GM18526 (cell line): ENCODE measurements around the gene USP47.
A peak's percentile ranks its signal among the peaks of the same experiment; 100 is the strongest.

Experiments
- POLR2A ChIP-seq: IDR thresholded peaks from 3 replicates; pipeline ENCODE4 v1.6.1; 2011; ENCODE audit not compliant: insufficient read length; ENCODE audit errors: extremely low read depth

Gene USP47, protein sequence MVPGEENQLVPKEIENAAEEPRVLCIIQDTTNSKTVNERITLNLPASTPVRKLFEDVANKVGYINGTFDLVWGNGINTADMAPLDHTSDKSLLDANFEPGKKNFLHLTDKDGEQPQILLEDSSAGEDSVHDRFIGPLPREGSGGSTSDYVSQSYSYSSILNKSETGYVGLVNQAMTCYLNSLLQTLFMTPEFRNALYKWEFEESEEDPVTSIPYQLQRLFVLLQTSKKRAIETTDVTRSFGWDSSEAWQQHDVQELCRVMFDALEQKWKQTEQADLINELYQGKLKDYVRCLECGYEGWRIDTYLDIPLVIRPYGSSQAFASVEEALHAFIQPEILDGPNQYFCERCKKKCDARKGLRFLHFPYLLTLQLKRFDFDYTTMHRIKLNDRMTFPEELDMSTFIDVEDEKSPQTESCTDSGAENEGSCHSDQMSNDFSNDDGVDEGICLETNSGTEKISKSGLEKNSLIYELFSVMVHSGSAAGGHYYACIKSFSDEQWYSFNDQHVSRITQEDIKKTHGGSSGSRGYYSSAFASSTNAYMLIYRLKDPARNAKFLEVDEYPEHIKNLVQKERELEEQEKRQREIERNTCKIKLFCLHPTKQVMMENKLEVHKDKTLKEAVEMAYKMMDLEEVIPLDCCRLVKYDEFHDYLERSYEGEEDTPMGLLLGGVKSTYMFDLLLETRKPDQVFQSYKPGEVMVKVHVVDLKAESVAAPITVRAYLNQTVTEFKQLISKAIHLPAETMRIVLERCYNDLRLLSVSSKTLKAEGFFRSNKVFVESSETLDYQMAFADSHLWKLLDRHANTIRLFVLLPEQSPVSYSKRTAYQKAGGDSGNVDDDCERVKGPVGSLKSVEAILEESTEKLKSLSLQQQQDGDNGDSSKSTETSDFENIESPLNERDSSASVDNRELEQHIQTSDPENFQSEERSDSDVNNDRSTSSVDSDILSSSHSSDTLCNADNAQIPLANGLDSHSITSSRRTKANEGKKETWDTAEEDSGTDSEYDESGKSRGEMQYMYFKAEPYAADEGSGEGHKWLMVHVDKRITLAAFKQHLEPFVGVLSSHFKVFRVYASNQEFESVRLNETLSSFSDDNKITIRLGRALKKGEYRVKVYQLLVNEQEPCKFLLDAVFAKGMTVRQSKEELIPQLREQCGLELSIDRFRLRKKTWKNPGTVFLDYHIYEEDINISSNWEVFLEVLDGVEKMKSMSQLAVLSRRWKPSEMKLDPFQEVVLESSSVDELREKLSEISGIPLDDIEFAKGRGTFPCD (N-terminal part only)

DNA sequence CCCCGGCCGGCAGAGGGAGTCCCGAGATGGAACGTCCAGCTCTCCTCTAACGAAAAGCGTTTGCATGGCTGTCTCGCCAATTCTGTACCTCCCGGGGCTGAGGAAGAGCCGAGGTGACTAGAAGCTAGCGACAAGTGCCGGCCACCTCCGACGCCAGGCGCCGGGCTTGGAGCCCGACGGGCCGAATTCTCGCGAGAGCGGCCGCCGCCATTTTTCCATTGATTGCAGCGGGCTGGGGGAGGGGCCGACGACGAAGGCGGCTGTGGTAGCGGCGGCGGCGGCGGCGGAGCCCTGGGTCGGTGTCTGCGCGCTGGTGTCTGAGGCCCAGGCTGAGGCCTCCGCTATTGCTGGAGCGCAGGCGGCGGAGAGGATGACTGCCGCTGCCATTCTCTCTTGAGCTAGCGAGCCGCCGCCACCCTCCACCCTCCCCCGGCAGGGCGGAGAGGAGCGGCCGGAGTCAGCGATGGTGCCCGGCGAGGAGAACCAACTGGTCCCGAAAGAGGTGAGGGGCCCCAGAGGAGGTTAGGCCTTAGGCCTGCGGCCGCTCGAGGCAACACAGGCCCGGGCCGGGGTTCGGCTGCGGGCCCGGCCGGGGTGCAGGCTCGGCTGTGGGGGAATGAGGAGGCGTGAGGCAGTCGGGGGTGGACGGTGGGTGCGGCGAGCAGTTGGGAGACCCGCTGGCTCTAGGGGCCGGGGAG lies at the start of gene USP47:
USP47 (plus strand) TSS at position 250 of the 698 bp plus-strand sequence; CDS start at position 464, 214 bp downstream.
- peak; percentile 95 for TF ChIP-seq POLR2A

DNA sequence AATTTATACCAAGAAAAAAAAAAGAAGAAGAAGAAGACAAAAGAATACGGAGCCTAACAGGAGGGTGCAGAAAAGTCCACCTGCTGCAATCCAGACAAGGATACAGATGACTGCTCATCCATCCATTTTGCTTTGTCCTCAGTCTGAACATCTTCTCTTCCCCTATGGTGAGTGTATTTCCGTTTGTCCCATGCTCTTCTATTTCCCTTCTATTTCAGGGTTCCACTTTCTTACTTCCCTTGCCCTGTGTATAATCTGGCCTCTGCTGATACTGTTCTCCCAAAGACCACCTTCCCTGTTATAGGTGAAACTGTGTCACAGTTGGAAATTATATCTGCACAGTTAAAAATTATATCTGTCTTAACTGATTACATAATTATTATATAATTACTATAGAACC lies 48.7 kb upstream of the USP47 start:
- TF ChIP-seq POLR2A: no peak

DNA sequence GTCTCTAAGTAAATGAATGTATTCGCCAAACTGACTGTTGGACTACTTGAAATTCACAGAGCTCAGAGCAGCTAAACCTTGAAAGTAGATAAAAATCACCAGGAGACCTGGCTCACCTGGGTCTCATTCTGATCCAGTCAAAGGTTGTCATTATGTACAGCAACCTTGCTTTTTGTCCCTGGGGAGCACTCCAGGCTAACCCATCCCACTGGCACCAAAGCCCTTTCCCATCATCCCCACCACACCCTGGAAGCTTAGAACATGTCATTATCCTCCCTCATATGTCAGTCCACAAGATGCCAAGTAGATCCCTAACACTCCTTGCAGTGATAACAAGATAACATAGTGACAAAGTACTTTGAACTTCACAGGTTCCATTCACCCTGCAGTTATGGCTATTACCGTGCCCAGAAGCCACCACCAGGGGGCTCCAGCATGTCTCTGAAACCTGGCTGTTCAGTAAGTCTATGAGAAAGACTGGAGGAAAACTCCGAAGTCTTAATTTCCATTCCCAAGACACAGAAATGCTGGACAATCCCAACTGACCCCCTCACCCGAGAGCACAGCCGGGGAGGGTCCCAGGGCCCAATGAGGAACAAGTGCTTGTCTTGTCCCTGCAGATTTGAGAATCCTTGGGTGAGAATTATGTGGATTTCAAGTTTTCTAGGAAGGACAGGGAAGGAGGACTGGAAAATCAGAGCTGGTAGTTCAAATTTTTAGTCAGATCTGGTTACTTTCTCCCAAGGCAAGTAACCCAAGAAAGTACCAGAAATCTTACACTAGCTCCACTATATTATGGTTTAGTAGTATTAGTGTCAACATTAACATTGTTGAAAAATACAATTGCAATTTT lies 43.0 kb upstream of the USP47 start:
- no peak for TF ChIP-seq POLR2A

DNA sequence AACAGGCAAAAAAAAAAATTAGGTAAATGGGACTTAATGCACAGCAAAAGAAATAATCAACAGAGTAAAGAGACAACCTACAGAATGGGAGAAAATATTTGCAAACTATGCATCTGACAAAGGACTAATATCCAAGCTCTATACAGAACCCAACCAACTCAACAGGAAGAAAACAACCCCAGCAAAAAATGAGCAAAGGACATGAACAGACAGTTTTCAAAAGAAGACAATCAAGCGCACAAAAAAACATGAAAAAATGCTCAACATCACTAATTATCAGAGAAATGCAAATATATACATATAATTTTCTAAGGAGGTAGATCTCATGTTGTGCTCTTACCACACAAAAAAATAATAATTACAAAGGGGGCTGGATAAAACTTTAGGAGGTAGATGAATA lies 36.5 kb upstream of the USP47 start:
- no peak for TF ChIP-seq POLR2A

DNA sequence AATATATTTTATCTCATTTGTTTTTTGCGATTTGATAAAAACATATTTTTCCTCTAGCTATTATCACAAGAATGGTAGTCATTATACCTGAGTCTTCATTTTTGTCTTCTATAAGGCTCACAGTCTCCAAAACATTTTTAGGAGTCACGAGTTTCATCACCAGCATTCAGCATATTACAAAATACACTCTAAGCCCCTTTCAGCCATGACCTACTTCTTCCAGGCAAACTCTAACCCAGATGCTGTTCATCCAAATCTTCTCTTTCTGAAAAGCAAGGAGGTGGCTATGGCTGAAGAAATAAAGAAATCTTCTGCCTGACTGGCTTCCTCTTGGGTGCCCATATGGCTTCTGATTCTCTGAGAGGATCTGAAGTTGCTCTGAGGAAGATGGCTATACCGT lies 35.7 kb upstream of the USP47 start:
- TF ChIP-seq POLR2A: no peak

DNA sequence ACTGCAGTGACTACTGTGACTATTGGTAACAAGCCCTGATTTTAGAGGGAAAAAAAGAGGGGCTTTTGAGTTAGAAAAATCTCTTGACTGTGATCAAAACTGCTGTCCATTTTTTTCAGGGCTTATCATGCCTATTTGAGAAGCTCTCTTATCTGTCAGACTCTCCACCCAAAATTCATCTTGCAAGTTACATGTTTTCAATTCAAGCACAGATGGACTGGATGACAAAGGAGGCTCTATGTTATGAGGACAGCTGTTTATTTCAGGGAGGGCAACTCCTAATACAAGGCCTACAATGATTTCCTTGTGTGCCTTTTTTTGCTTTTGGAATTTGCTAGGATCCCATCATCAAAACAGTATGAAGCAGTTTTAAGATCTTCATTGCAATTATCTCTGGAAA lies 35.2 kb upstream of the USP47 start:
- no peak for TF ChIP-seq POLR2A

DNA sequence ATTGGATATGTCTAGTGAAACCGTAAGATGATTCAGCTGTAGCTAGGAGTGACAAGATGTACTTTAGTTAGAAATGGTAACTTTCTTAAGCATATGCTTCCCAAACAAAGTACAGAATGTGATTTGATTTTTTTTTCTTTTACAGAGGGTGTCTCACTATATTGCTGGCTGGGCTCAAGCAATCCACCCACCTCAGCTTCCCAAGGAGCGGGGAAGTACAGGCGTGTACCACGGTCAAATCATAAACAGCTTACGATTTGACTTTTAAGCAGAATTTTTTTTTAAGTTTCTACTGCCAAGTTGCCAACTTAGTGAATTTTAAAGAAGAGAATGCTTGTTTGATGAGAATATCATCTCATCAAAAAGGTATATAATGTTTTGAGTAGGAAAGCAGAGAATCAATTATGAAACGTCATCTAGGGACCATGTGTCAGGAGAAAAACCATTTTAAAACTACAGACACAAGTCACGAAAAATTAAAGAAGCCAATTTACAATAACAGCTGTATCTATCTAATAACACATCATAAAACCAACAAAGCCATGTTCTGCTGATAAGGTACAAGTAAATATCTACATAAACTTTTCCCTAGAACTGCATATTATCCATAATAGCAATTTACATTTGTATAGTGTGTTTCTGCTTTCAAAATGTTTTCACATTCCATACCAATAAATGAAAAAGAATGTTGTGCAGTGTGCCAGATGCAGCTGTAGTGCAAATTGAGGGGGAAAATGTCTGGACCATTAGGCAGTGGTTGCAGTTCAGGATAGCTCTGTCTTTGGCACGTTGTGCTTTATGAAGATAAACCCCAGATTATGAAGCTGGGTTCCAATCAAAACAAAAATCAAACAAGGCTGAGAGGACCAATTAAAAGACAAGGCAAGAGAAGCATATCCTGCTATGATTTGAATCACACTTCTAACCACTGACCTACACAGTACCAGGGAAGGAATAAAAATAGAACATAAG lies 33.7 kb upstream of the USP47 start:
- TF ChIP-seq POLR2A: no peak

DNA sequence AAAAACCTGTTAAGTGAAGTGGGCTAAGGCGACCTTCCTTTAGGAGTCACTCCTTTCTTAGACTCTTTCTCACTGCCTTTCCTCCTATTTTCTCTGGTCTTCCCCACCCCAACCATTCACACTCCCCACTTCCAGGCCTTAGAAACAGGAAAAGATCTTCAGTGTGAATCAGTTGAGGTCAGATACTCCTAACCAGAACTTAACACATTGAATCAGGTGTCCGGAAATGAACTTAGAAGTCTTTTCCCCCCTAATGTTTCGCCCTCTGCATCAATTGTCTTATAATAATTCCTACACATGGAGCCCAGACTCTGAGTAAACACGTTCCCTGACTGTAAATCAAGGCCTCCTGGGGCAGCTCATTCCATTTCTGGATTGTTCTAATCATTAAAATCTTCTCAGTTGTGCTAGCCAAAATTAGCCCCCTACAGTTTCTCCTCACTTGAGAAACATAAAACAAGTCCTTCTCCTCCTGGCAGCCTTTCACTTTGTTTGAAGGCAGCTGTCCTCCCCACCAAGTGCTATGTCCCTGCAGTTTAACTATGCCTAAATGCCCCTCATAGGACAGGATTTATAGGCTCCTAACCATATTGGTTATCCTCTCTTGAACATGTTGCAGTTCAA lies 32.7 kb upstream of the USP47 start:
- TF ChIP-seq POLR2A: no peak

DNA sequence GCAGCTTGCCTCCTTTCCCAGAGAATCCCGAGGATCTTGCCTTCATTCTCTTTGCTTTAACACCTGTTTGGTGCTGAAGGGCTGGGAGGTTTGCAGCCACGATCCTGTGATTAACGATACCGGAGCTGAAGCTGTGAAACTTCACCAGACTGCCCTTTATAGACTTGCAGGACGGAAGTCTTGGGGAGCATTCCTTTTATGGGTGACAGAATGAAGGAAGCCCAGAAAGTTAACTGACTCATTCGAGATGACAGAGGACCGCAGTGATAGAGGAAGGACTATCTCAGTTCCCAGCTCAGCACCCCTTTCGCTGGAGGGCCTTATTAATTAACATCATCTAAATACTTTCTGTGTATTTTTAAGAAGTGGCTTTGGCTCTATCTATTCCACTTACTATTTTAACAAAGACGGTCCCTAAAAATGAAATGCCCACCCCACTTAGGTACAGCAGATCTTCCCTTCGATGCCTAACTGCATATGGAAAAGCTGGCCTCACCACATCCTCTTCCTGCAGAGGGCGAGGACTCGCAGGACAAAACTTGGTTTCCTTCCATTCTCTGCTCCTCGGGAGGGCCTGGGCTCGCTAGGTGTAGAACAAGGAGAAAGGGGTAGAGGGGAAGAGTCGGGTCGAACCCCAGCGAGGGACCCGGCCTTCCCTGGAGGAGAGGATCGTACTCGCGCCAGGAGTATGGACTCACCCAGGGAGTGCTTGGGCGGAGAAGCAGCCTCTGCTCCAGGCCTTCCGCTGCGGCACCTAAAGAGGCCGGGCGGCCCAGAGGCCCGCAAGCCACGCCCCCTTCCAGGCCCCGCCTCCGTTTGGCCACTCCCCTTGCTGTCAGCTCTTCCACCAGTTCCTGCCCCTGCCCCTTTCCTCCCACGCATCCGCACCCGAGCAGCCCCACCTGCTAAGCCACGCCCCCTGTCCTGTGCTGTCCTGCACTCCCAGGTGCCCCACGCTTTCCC lies 30.7 kb upstream of the USP47 start:
- no peak for TF ChIP-seq POLR2A

DNA sequence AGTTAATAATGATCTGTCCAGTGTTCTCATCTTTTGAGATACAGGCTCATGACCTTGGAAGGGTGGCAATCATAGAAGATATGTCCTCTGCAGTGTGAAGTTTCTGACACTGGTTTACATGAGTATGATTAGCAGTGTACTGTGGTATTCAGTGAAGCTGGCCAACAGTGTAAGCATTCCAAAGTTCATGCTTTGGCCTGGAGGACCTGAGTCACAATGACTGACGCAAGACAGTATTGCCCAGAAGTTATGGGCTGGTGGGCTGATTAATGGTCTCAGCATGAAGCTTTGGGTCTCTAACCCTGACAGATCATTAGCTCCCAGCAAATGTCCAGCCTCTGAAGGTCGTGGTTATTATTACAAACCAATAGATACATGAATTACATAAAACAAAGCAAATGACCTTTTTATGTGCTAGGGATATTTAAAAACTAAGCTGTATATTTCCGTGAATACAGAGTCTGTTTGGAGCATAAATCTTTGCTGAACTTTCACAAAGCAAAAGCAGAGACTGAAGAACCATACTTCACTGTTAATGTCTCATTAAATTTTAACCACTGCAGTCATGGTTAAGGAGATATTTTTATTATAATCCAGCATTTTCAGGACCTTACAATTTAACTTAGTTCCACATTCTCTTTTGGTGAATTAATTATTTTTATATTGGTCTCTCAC lies 28.3 kb upstream of the USP47 start:
- no peak for TF ChIP-seq POLR2A
